Lower lobe of right lung (tissue), 2 donors: Measurements from ENCODE around the gene MET. TPM values are rescaled to one million over a fixed set of nuclear protein-coding genes. Genes with fewer than 3 reads are reported as not detected.
A peak's percentile ranks its signal among the peaks of the same experiment; 100 is the strongest.
"Not testable (repeated sequence)": the region's sequence is repeated elsewhere in the genome, so short reads cannot be mapped to it uniquely, and the experiment has no call there.

Experiments used
- ATAC-seq, 2 donors: fragments of 200-7000 bp; cut with Tn5 transposase; one replicate each; pipeline ENCODE4 v1.9.1; 2020 to 2022; ENCODE audit warnings: mild to moderate bottlenecking in 2 of 2, moderate library complexity in 2 of 2
- DNase-seq: peaks from one replicate; pipeline ENCODE4 v3.0.0-alpha.2; 2020
- H3K27ac ChIP-seq: fragments of 200-600 bp; one replicate; pipeline ENCODE4 v1.8.0; 2022
- H3K27me3 ChIP-seq: fragments of 200-600 bp; one replicate; pipeline ENCODE4 v1.8.0; 2022; ENCODE audit warnings: low read depth
- H3K36me3 ChIP-seq: fragments of 200-600 bp; one replicate; pipeline ENCODE4 v1.8.0; 2022; ENCODE audit warnings: mild to moderate bottlenecking
- H3K4me1 ChIP-seq: fragments of 200-600 bp; one replicate; pipeline ENCODE4 v1.8.0; 2022
- H3K4me3 ChIP-seq: fragments of 200-600 bp; one replicate; pipeline ENCODE4 v1.8.0; 2022; ENCODE audit warnings: mild to moderate bottlenecking
- H3K9me3 ChIP-seq: fragments of 200-600 bp; one replicate; pipeline ENCODE4 v1.8.0; 2022
- CTCF ChIP-seq: fragments of 200-600 bp; IDR thresholded peaks from one replicate; pipeline ENCODE4 v1.8.0; 2022; ENCODE audit warnings: antibody characterized with exemption, mild to moderate bottlenecking
- intact Hi-C: fragments of 100-400 bp; cut with DNase I; formaldehyde crosslinking; loops from one replicate; pipeline ENCODE4 v1.11.0; 2022
- total RNA-seq: library from RNA; stranded (reverse); fragmentation: NEBNext Ultra II Directional; extraction: Animal tissue kit (Norgen Biotek cat#: 25700); gene quantifications from one replicate; pipeline ENCODE4 v1.2.1, GENCODE V29; 2021
- donor health status: DM: no; HTN: yes; CAD: no; lungs with severe emphysema.

The MET gene
- total RNA-seq, 1 donor from 2014 or later, result 74.3 TPM

GRCh38 chr7:116711790-116712189 is 39.8 kb downstream of the MET start:
- TF ChIP-seq CTCF, result no peak
- intact Hi-C loops, result no loop called here
- Histone ChIP-seq H3K4me3 (no peak overlapping the region), H3K36me3 (no peaks in the 10 kb centered on the region), H3K27ac (no peak overlapping the region), H3K9me3 (no peaks in the 10 kb centered on the region), H3K27me3 (no peaks in the 10 kb centered on the region), H3K4me1 (peaks cover 24% of the 10 kb centered on the region)
- peak; percentile 33 to 45 for ATAC-seq
- DNase-seq, result no peak

GRCh38 chr7:116713500-116713899 is 41.5 kb downstream of the MET start:
- ATAC-seq, result no peak
- Histone ChIP-seq H3K27ac (no peak overlapping the region), H3K27me3 (no peaks in the 10 kb centered on the region), H3K9me3 (no peaks in the 10 kb centered on the region), H3K4me1 (peaks cover 24% of the 10 kb centered on the region), H3K4me3 (no peak overlapping the region), H3K36me3 (no peaks in the 10 kb centered on the region)
- TF ChIP-seq CTCF, result no peak
- no peak for DNase-seq
- intact Hi-C loops, result no loop called here

- ATAC-seq (no peak), DNase-seq (no peak)
- Histone ChIP-seq H3K4me1 (peaks cover 24% of the 10 kb centered on the region), H3K36me3 (no peaks in the 10 kb centered on the region), H3K4me3 (no peak overlapping the region), H3K27ac (no peak overlapping the region), H3K9me3 (no peaks in the 10 kb centered on the region), H3K27me3 (no peaks in the 10 kb centered on the region)
- intact Hi-C loops, result no loop called here
- TF ChIP-seq CTCF, result no peak
Measured at GRCh38 chr7:116713918-116714317, 41.9 kb downstream of the MET start.

GRCh38 chr7:116715077-116715476 is 43.1 kb downstream of the MET start:
- no peak for DNase-seq
- no peak for ATAC-seq
- Histone ChIP-seq H3K4me3 (no peak overlapping the region), H3K4me1 (peaks cover 24% of the 10 kb centered on the region), H3K27me3 (no peaks in the 10 kb centered on the region), H3K27ac (no peak overlapping the region), H3K9me3 (no peaks in the 10 kb centered on the region), H3K36me3 (no peaks in the 10 kb centered on the region)
- intact Hi-C loops, result no loop called here
- no peak for TF ChIP-seq CTCF

- Histone ChIP-seq H3K36me3 (no peaks in the 10 kb centered on the region), H3K27me3 (no peaks in the 10 kb centered on the region), H3K9me3 (no peaks in the 10 kb centered on the region), H3K4me3 (no peak overlapping the region), H3K27ac (no peak overlapping the region), H3K4me1 (peaks cover 9% of the 10 kb centered on the region)
- intact Hi-C loops, result no loop called here
- no peak for ATAC-seq
- TF ChIP-seq CTCF, result no peak
- DNase-seq, result no peak
Measured at GRCh38 chr7:116717137-116717536, 45.1 kb downstream of the MET start.

GRCh38 chr7:116723959-116724529 is 52.0 kb downstream of the MET start:
- H3K9me3 ChIP-seq, H3K27me3 ChIP-seq, DNase-seq, H3K36me3 ChIP-seq, ATAC-seq, intact Hi-C loops, H3K4me3 ChIP-seq, H3K27ac ChIP-seq: not testable (repeated sequence)
- peaks cover 18% of the 10 kb centered on the region for H3K4me1 ChIP-seq
